Keratinocyte (primary cell): ENCODE measurements around the gene LRBA. TPM values are rescaled to one million over a fixed set of nuclear protein-coding genes. Genes with fewer than 3 reads are reported as not detected.

ENCODE experiments used
- DNase-seq: peaks from one replicate; pipeline ENCODE4 v3.0.0-alpha.2; 2011; ENCODE audit warnings: low read depth, missing footprints, low spot score
- FAIRE-seq: peaks from 2 replicates; lab custom pipeline; 2011; peaks lifted over from hg19 to GRCh38; lab: Jason Lieb, UNC
- H2AFZ ChIP-seq: 2 replicates; pipeline ENCODE4 v1.6.0; 2012; ENCODE audit warnings: low read length, control low read depth, inconsistent platforms; ENCODE audit not compliant: control insufficient read depth
- H3K27ac ChIP-seq: 2 replicates; pipeline ENCODE4 v1.5.1; 2011; ENCODE audit warnings: low read length; ENCODE audit not compliant: control insufficient read depth, insufficient read depth
- H3K27me3 ChIP-seq: 3 replicates; pipeline ENCODE4 v1.6.0; 2011; ENCODE audit warnings: low read length; ENCODE audit not compliant: control insufficient read depth, insufficient read depth; ENCODE audit errors: extremely low read depth
- H3K36me3 ChIP-seq, 2 experiments: 2 replicates in 1 of 2; 3 replicates in 1 of 2; pipeline ENCODE4 v1.5.1; 2011; ENCODE audit warnings: low read length in 2 of 2, mild to moderate bottlenecking in 1 of 2; ENCODE audit not compliant: control insufficient read depth in 2 of 2, insufficient read depth in 2 of 2; ENCODE audit errors: extremely low read depth in 1 of 2
- H3K4me1 ChIP-seq: 3 replicates; pipeline ENCODE4 v1.5.1; 2011; ENCODE audit warnings: low read length; ENCODE audit not compliant: control insufficient read depth, insufficient read depth; ENCODE audit errors: extremely low read depth
- H3K4me2 ChIP-seq: 3 replicates; pipeline ENCODE4 v1.6.0; 2011; ENCODE audit warnings: low read depth, low read length; ENCODE audit not compliant: control insufficient read depth, insufficient read depth; ENCODE audit errors: extremely low read depth
- H3K4me3 ChIP-seq, 3 experiments: fragments of 200-600 bp in 1 of 3; sonication (generic) in 1 of 3; 2 replicates in 2 of 3; 3 replicates in 1 of 3; pipeline ENCODE4 v1.5.1; 2011 to 2016; ENCODE audit warnings: low read length in 3 of 3, mild to moderate bottlenecking in 3 of 3, control low read depth in 2 of 3, inconsistent platforms in 1 of 3, low read depth in 1 of 3, mixed read lengths in 1 of 3, mixed run types in 1 of 3, moderate library complexity in 1 of 3; ENCODE audit not compliant: control insufficient read depth in 2 of 3, insufficient read depth in 2 of 3; ENCODE audit errors: extremely low read depth in 1 of 3
- H3K79me2 ChIP-seq: 2 replicates; pipeline ENCODE4 v1.6.0; 2012; ENCODE audit warnings: low read length; ENCODE audit not compliant: control insufficient read depth, insufficient read depth
- H3K9ac ChIP-seq: 3 replicates; pipeline ENCODE4 v1.6.0; 2011; ENCODE audit warnings: low read length; ENCODE audit not compliant: control insufficient read depth, insufficient read depth; ENCODE audit errors: extremely low read depth
- H3K9me1 ChIP-seq: 3 replicates; pipeline ENCODE4 v1.6.0; 2011; ENCODE audit warnings: low read length; ENCODE audit not compliant: control insufficient read depth, insufficient read depth; ENCODE audit errors: extremely low read depth
- H3K9me3 ChIP-seq: 2 replicates; pipeline ENCODE4 v1.5.1; 2012; ENCODE audit warnings: low read depth, low read length; ENCODE audit not compliant: control insufficient read depth
- H4K20me1 ChIP-seq: 3 replicates; pipeline ENCODE4 v1.6.0; 2011; ENCODE audit warnings: low read length; ENCODE audit not compliant: control insufficient read depth, insufficient read depth; ENCODE audit errors: extremely low read depth
- EZH2 ChIP-seq: IDR thresholded peaks from one replicate; pipeline ENCODE4 v1.6.1; 2012; ENCODE audit warnings: inconsistent platforms, mild to moderate bottlenecking, low read length, moderate library complexity
- dilution Hi-C: fragments of 300-500 bp; cut with MboI; formaldehyde crosslinking; loops from one replicate; pipeline ENCODE4 v1.7.0; 2020; ENCODE audit warnings: low sequenced_read_pairs; ENCODE audit not compliant: extremely low pct_ligation_motif_present
- polyA plus RNA-seq, 5 experiments: library from polyadenylated mRNA; depleted of rRNA in 3 of 5; stranded (reverse) in 3 of 5; stranded (forward) in 1 of 5; unstranded in 1 of 5; fragments of >200 nt; gene quantifications; 1 replicate in 1 of 5; 2 replicates in 3 of 5; 3 replicates in 1 of 5; pipeline versions ENCODE4 v1.2.1 to v1.2.3, GENCODE V29; 2011 to 2012; ENCODE audit warnings: missing spikeins in 2 of 5, low read depth in 1 of 5, low replicate concordance in 1 of 5
- TF ChIP-seq, protein P1 (sequence below), 3 experiments: IDR thresholded peaks in 1 of 3; conservative IDR thresholded peaks in 1 of 3; optimal IDR thresholded peaks in 1 of 3; 2 replicates in 2 of 3; 3 replicates in 1 of 3; pipeline versions ENCODE3 to v1.5.1; 2011; ENCODE audit warnings: low read length in 3 of 3, mild to moderate bottlenecking in 3 of 3, moderate library complexity in 2 of 3, control low read depth in 1 of 3, inconsistent platforms in 1 of 3; ENCODE audit not compliant: insufficient read depth in 2 of 3; ENCODE audit errors: extremely low read depth in 1 of 3

Gene LRBA
- polyA plus RNA-seq, 1 donor (not counting 4 experiments of a cell fraction or from before 2014, with no cell fraction given), result 35.6 TPM

DNA sequence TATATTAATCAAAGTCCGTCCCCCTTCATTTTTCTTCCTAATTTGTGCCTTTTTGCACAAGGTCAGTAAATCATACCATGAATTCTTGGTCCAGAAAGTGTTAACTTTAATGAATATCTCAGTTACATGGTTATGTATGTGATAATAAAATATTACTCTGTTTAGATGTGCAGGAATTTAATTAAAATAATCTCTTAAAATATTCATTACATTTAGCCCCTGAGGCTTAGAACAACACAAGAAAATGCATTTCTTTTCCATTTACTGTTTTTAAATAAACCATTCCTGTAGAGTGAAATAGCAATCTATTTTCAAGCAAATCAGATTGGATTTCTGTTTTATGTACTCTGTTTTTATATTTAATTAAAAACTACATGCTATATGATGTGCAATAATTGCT is 415.5 kb downstream of the LRBA start:
- no peak for TF ChIP-seq EZH2
- TF ChIP-seq, protein P1, sequence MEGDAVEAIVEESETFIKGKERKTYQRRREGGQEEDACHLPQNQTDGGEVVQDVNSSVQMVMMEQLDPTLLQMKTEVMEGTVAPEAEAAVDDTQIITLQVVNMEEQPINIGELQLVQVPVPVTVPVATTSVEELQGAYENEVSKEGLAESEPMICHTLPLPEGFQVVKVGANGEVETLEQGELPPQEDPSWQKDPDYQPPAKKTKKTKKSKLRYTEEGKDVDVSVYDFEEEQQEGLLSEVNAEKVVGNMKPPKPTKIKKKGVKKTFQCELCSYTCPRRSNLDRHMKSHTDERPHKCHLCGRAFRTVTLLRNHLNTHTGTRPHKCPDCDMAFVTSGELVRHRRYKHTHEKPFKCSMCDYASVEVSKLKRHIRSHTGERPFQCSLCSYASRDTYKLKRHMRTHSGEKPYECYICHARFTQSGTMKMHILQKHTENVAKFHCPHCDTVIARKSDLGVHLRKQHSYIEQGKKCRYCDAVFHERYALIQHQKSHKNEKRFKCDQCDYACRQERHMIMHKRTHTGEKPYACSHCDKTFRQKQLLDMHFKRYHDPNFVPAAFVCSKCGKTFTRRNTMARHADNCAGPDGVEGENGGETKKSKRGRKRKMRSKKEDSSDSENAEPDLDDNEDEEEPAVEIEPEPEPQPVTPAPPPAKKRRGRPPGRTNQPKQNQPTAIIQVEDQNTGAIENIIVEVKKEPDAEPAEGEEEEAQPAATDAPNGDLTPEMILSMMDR (optimal IDR thresholded peaks at IDR 0.05 in 1 of 3, IDR thresholded peaks at IDR 0.05 in 1 of 3, conservative IDR thresholded peaks at IDR 0.05 in 1 of 3; ENCODE audit: extremely low read depth in 1 of 3, insufficient read depth in 2 of 3, low read length in 3 of 3), result no peak
- Histone ChIP-seq H3K9ac (no peak overlapping the region), H3K27ac (no peak overlapping the region), H3K9me3 (no peaks in the 10 kb centered on the region), H3K79me2 (no peaks in the 10 kb centered on the region), H2AFZ (no peak overlapping the region), H3K27me3 (no peaks in the 10 kb centered on the region), H4K20me1 (no peaks in the 10 kb centered on the region), H3K4me2 (no peak overlapping the region), H3K36me3 (no peaks in the 10 kb centered on the region), H3K9me1 (no peaks in the 10 kb centered on the region), H3K4me3 (no peak overlapping the region), H3K4me1 (no peaks in the 10 kb centered on the region)
- dilution Hi-C loops, result no loop called here
- DNase-seq (no peak), FAIRE-seq (no peak)

GRCh38 chr4:150598909-150599308 is 416.2 kb downstream of the LRBA start:
- DNase-seq, result no peak
- Histone ChIP-seq H3K27me3 (no peaks in the 10 kb centered on the region), H3K4me3 (no peak overlapping the region), H4K20me1 (no peaks in the 10 kb centered on the region), H2AFZ (no peak overlapping the region), H3K27ac (no peak overlapping the region), H3K4me1 (no peaks in the 10 kb centered on the region), H3K9me1 (no peaks in the 10 kb centered on the region), H3K9me3 (no peaks in the 10 kb centered on the region), H3K36me3 (no peaks in the 10 kb centered on the region), H3K9ac (no peak overlapping the region), H3K4me2 (no peak overlapping the region), H3K79me2 (no peaks in the 10 kb centered on the region)
- dilution Hi-C loops, result no loop called here
- TF ChIP-seq EZH2, result no peak
- TF ChIP-seq, protein P1 (optimal IDR thresholded peaks at IDR 0.05 in 1 of 3, IDR thresholded peaks at IDR 0.05 in 1 of 3, conservative IDR thresholded peaks at IDR 0.05 in 1 of 3; ENCODE audit: extremely low read depth in 1 of 3, insufficient read depth in 2 of 3, low read length in 3 of 3), result no peak
- no peak for FAIRE-seq
